CD14-positive monocyte (primary cell): Measurements from ENCODE around the gene HDGF. TPM values are rescaled to one million over a fixed set of nuclear protein-coding genes. Genes with fewer than 3 reads are reported as not detected.

Experiments used
- DNase-seq, 3 donors: peaks; one replicate each; pipeline ENCODE4 v3.0.0-alpha.2; 2011 to 2022
- H2AFZ ChIP-seq: 2 replicates; pipeline ENCODE4 v1.6.0; 2012; ENCODE audit warnings: mild to moderate bottlenecking, low read depth, low read length, inconsistent platforms; ENCODE audit not compliant: insufficient read depth, poor library complexity, severe bottlenecking
- H3K27ac ChIP-seq, 2 donors: 1 replicate in 1 of 2; 2 replicates in 1 of 2; pipeline ENCODE4 v1.5.1; 2012 to 2013; ENCODE audit warnings: low read length in 2 of 2, control low read depth in 1 of 2, inconsistent platforms in 1 of 2, low read depth in 1 of 2, mild to moderate bottlenecking in 1 of 2
- H3K27me3 ChIP-seq, 2 donors: one replicate each; pipeline versions ENCODE4 v1.6.0 to v1.6.1; 2011 to 2013; ENCODE audit warnings: low read length in 2 of 2; ENCODE audit not compliant: control insufficient read depth in 2 of 2, insufficient read depth in 2 of 2
- H3K36me3 ChIP-seq, 2 donors: replicated peaks in 1 of 2; 1 replicate in 1 of 2; 2 replicates in 1 of 2; pipeline versions ENCODE4 v1.5.1 to v1.6.1; 2012 to 2013; ENCODE audit warnings: low read length in 2 of 2, control low read depth in 1 of 2, inconsistent platforms in 1 of 2, mild to moderate bottlenecking in 1 of 2; ENCODE audit not compliant: insufficient read depth in 2 of 2, control insufficient read depth in 1 of 2
- H3K4me1 ChIP-seq, 2 donors: 1 replicate in 1 of 2; 2 replicates in 1 of 2; pipeline versions ENCODE4 v1.5.1 to v1.6.1; 2012 to 2013; ENCODE audit warnings: low read length in 2 of 2, control low read depth in 1 of 2, inconsistent platforms in 1 of 2, mild to moderate bottlenecking in 1 of 2, moderate library complexity in 1 of 2; ENCODE audit not compliant: insufficient read depth in 2 of 2, control insufficient read depth in 1 of 2
- H3K4me2 ChIP-seq: replicated peaks from 2 replicates; pipeline ENCODE3; 2012; ENCODE audit warnings: low read length, moderate library complexity, mild to moderate bottlenecking; ENCODE audit not compliant: poor library complexity, severe bottlenecking; ENCODE audit errors: extremely low read depth
- H3K4me3 ChIP-seq, 3 experiments: fragments of 200-600 bp in 1 of 3; sonication (generic) in 1 of 3; replicated peaks in 1 of 3; 1 replicate in 2 of 3; 2 replicates in 1 of 3; pipeline ENCODE4 v1.5.1; 2011 to 2013; ENCODE audit warnings: low read length in 3 of 3, mild to moderate bottlenecking in 3 of 3, control low read depth in 2 of 3, low read depth in 2 of 3, inconsistent platforms in 1 of 3, moderate library complexity in 1 of 3
- H3K79me2 ChIP-seq: 2 replicates; pipeline ENCODE4 v1.6.0; 2012; ENCODE audit warnings: mild to moderate bottlenecking, control low read depth, inconsistent platforms, low read length, moderate library complexity; ENCODE audit not compliant: insufficient read depth
- H3K9ac ChIP-seq: 2 replicates; pipeline ENCODE4 v1.6.0; 2017; ENCODE audit warnings: low read length, mild to moderate bottlenecking; ENCODE audit not compliant: insufficient read depth, poor library complexity, severe bottlenecking
- H3K9me3 ChIP-seq, 2 donors: replicated peaks in 1 of 2; 1 replicate in 1 of 2; 2 replicates in 1 of 2; pipeline versions ENCODE4 v1.5.1 to v1.6.1; 2012 to 2013; ENCODE audit warnings: low read length in 2 of 2, control low read depth in 1 of 2; ENCODE audit not compliant: control insufficient read depth in 1 of 2, insufficient read depth in 1 of 2
- H4K20me1 ChIP-seq: 2 replicates; pipeline ENCODE4 v1.6.0; 2012; ENCODE audit warnings: mild to moderate bottlenecking, low read length, control low read depth, moderate library complexity; ENCODE audit not compliant: insufficient read depth
- H3K27ac Mint-ChIP-seq, 7 donors: one replicate each; pipeline ENCODE4 v1.8.0; 2020; ENCODE audit warnings: mild to moderate bottlenecking in 7 of 7, mixed read lengths in 7 of 7, moderate library complexity in 6 of 7, inconsistent platforms in 2 of 7
- H3K27me3 Mint-ChIP-seq, 3 donors: one replicate each; pipeline ENCODE4 v1.8.0; 2021 to 2022; ENCODE audit warnings: low read depth in 3 of 3, mild to moderate bottlenecking in 3 of 3, mixed read lengths in 3 of 3, moderate library complexity in 3 of 3, inconsistent platforms in 1 of 3
- H3K36me3 Mint-ChIP-seq, 2 donors: one replicate each; pipeline ENCODE4 v1.8.0; 2020; ENCODE audit warnings: mixed read lengths in 2 of 2, inconsistent platforms in 1 of 2, mild to moderate bottlenecking in 1 of 2
- H3K4me1 Mint-ChIP-seq: one replicate; pipeline ENCODE4 v1.8.0; 2020; ENCODE audit warnings: mild to moderate bottlenecking, mixed read lengths
- H3K4me3 Mint-ChIP-seq, 2 donors: one replicate each; pipeline ENCODE4 v1.8.0; 2020; ENCODE audit warnings: mild to moderate bottlenecking in 2 of 2, mixed read lengths in 2 of 2, moderate library complexity in 1 of 2
- H3K9me3 Mint-ChIP-seq, 7 donors: one replicate each; pipeline ENCODE4 v1.8.0; 2020 to 2022; ENCODE audit warnings: mixed read lengths in 7 of 7, mild to moderate bottlenecking in 6 of 7, moderate library complexity in 6 of 7, inconsistent platforms in 2 of 7
- WGBS: methylation state at CpG from one replicate; pipeline ENCODE4 v1.1.5; 2013; ENCODE audit warnings: missing lambda C conversion rate; ENCODE audit not compliant: insufficient coverage; 5-methylcytosine and 5-hydroxymethylcytosine counted together
- intact Hi-C, 2 donors: fragments of 100-400 bp; cut with micrococcal nuclease; formaldehyde crosslinking; loops; one replicate each; pipeline versions ENCODE4 v1.15.0 to v1.15.1; 2023
- polyA plus RNA-seq, 3 donors: library from polyadenylated mRNA; depleted of rRNA in 1 of 3; unstranded in 2 of 3; stranded (reverse) in 1 of 3; fragments of 300-500 nt in 2 of 3; fragments of >200 nt in 1 of 3; fragmentation: Illumina TruSeq in 2 of 3; gene quantifications; 1 replicate in 2 of 3; 2 replicates in 1 of 3; pipeline ENCODE4 v1.2.3, GENCODE V29; 2012 to 2021
- TF ChIP-seq, protein P1 (sequence below): fragments of 200-600 bp; IDR thresholded peaks from one replicate; pipeline ENCODE4 v1.8.0; 2022; ENCODE audit warnings: antibody characterized with exemption, mild to moderate bottlenecking

Gene HDGF
- polyA plus RNA-seq, 3 donors: 23.9 to 92.4 (median 49.9) TPM

DNA sequence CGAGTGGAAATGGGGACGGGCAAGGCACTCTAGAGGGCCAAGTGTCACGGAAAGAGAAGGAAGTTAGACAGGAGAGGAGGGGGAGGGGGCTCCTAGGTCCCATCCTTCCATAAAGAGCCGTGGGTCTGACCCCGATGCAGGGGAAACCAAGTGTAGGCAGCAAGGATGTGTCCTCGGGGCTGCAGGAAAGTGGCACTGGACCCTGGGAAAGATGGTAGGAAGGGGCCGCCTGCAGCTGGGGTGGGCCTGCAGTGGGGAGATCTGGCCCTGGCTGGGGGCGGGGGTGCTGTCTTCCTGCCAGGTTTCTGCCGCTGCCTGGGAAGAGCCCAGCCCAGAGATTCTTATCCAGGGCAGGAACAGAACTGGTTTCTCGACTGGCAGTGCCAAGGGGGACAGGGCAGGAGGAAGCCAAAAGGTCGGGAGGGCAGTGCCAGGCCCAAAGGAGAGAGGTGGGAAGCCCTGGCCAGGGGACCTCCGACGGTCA is 59.0 kb downstream of the HDGF start:
- Histone ChIP-seq H3K4me3 (no peak overlapping the region), H3K27ac (no peak overlapping the region), H3K36me3 (no peaks in the 10 kb centered on the region), H3K27me3 (peaks cover 33 to 64% of the 10 kb centered on the region in 2 donors), H2AFZ (no peak overlapping the region), H3K9me3 (peaks cover 0 to 11% of the 10 kb centered on the region in 2 donors), H3K79me2 (no peaks in the 10 kb centered on the region), H4K20me1 (no peaks in the 10 kb centered on the region), H3K4me2 (no peak overlapping the region), H3K9ac (no peak overlapping the region), H3K4me1 (peaks cover 2 to 10% of the 10 kb centered on the region in 2 donors)
- intact Hi-C loops: loop anchor here (10.0 kb wide), 2 partner anchors 162 to 192 kb away; partner anchors contain the start of gene INSRR (in 1 of the 2)
- Mint-ChIP-seq H3K27me3 (peaks cover 66 to 78% (median 78%) of the 10 kb centered on the region in 3 donors), H3K4me1 (peaks cover 24% of the 10 kb centered on the region), H3K9me3 (peaks cover 0 to 15% (median 7%) of the 10 kb centered on the region in 7 donors), H3K27ac (no peak overlapping the region), H3K4me3 (peak overlapping the region in 1 of 2 donors; percentile 76), H3K36me3 (peaks cover 0 to 2% of the 10 kb centered on the region in 2 donors)
- TF ChIP-seq, protein P1, sequence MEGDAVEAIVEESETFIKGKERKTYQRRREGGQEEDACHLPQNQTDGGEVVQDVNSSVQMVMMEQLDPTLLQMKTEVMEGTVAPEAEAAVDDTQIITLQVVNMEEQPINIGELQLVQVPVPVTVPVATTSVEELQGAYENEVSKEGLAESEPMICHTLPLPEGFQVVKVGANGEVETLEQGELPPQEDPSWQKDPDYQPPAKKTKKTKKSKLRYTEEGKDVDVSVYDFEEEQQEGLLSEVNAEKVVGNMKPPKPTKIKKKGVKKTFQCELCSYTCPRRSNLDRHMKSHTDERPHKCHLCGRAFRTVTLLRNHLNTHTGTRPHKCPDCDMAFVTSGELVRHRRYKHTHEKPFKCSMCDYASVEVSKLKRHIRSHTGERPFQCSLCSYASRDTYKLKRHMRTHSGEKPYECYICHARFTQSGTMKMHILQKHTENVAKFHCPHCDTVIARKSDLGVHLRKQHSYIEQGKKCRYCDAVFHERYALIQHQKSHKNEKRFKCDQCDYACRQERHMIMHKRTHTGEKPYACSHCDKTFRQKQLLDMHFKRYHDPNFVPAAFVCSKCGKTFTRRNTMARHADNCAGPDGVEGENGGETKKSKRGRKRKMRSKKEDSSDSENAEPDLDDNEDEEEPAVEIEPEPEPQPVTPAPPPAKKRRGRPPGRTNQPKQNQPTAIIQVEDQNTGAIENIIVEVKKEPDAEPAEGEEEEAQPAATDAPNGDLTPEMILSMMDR: no peak
- WGBS: 5% methylated on average over 11 of the region's 13 CpGs
- DNase-seq: no peak

Other genes with a start within 250 kb of the HDGF start
- under 1 TPM in 2 of 3 donors, not detected in 1; 0.03 to 0.24 TPM for gene IQGAP3, start 179.1 kb downstream of the HDGF start, polyA plus RNA-seq
- under 1 TPM in 2 of 3 donors, not detected in 1; 0.14 to 0.31 TPM for gene TTC24, start 172.0 kb downstream of the HDGF start, polyA plus RNA-seq
- 10 to 100 TPM; 23.7 to 81.7 (median 54.9) TPM for gene NAXE, start 159.9 kb downstream of the HDGF start, polyA plus RNA-seq
- gene GPATCH4, start 150.2 kb downstream of the HDGF start, polyA plus RNA-seq: 1 to 10 TPM; 2.6 to 5.3 (median 4.9) TPM
- not detected for gene HAPLN2, start 132.3 kb downstream of the HDGF start, polyA plus RNA-seq
- gene BCAN, start 109.6 kb downstream of the HDGF start, polyA plus RNA-seq: not detected
- gene NES, start 74.3 kb downstream of the HDGF start, polyA plus RNA-seq: not detected
- 1 to 10 TPM in 1 of 3 donors, under 1 TPM in 1, not detected in 1; 0.23 to 1.8 TPM for gene CRABP2, start 46.1 kb downstream of the HDGF start, polyA plus RNA-seq
- gene METTL25B, start 23.2 kb downstream of the HDGF start, polyA plus RNA-seq: 10 to 100 TPM in 1 of 3 donors, 1 to 10 TPM in 2; 4.6 to 49.3 (median 4.8) TPM
- 10 to 100 TPM; 17.2 to 23.5 (median 18.1) TPM for gene ISG20L2, start 22.9 kb downstream of the HDGF start, polyA plus RNA-seq
- gene MRPL24, start 10.6 kb downstream of the HDGF start, polyA plus RNA-seq: 10 to 100 TPM; 28.7 to 47.0 (median 38.4) TPM
- gene PRCC, start 15.9 kb upstream of the HDGF start, polyA plus RNA-seq: 10 to 100 TPM; 26.7 to 37.1 (median 29.6) TPM
- gene SH2D2A, start 65.2 kb upstream of the HDGF start, polyA plus RNA-seq: under 1 TPM in 2 of 3 donors, not detected in 1; 0.17 to 0.20 TPM
- gene INSRR, start 107.4 kb upstream of the HDGF start, polyA plus RNA-seq: not detected
- under 1 TPM in 1 of 3 donors, not detected in 2; 0.03 TPM for gene NTRK1, start 109.2 kb upstream of the HDGF start, polyA plus RNA-seq
- not detected for gene PEAR1, start 142.0 kb upstream of the HDGF start, polyA plus RNA-seq
- gene LRRC71, start 169.0 kb upstream of the HDGF start, polyA plus RNA-seq: not detected